HCT116 (cell line): ENCODE results near the gene CAPN13. TPM values are rescaled to one million over a fixed set of nuclear protein-coding genes. Genes with fewer than 3 reads are reported as not detected.

ENCODE experiments used
- ATAC-seq: fragments of 200-7000 bp; cut with Tn5 transposase; 2 replicates; pipeline ENCODE4 v1.9.1; 2020; ENCODE audit warnings: mild to moderate bottlenecking, moderate library complexity
- BruUV-seq: library from RNA; stranded (reverse); fragments of 400-500 nt; replicated peaks from 2 replicates; lab custom pipeline; 2021; lab: Mats Ljungman, UMichigan
- CTCF ChIA-PET: fragments of 300-600 bp; sonication (Branson Sonifier 250); formaldehyde crosslinking; loops from one replicate; lab custom pipeline; 2021; ENCODE audit warnings: antibody characterized with exemption; lab: Charles Lee
- POLR2A ChIA-PET: fragments of 300-600, 350-600 bp; sonication (Branson Sonifier 250); formaldehyde crosslinking; loops from one replicate; lab custom pipeline; 2021; ENCODE audit warnings: antibody characterized with exemption; lab: Charles Lee
- RAD21 ChIA-PET, 2 experiments: fragments of 300-600 bp; sonication (Branson Sonifier 250); formaldehyde crosslinking; loops; one replicate each; lab custom pipeline; 2023; ENCODE audit warnings: low total read pairs in 2 of 2; ENCODE audit not compliant: uncharacterized antibody in 2 of 2, unreplicated experiment in 2 of 2, low non-redundant PET in 1 of 2; lab: Charles Lee
- DNase-seq: peaks from one replicate; pipeline ENCODE4 v3.0.0-alpha.2; 2010; ENCODE audit warnings: low read depth, low spot score
- H2AFZ ChIP-seq: fragments of 200-600 bp; shearing (Covaris generic), sonication (generic); 2 replicates; pipeline ENCODE4 v1.6.1; 2017; ENCODE audit warnings: low read depth, mixed run types, mixed read lengths, antibody characterized with exemption, low read length; ENCODE audit not compliant: poor library complexity, severe bottlenecking
- H3K27ac ChIP-seq: 2 replicates; pipeline ENCODE4 v1.5.1; 2012; ENCODE audit warnings: low read depth, low read length
- H3K27me3 ChIP-seq: fragments of 200-600 bp; sonication (generic); 2 replicates; pipeline ENCODE4 v1.6.1; 2016; ENCODE audit warnings: mixed run types, low read length, mixed read lengths; ENCODE audit not compliant: insufficient read depth
- H3K36me3 ChIP-seq, 2 experiments: fragments of 200-500 bp in 1 of 2; fragments of 200-600 bp in 1 of 2; sonication (Bioruptor generic) in 1 of 2; sonication (generic) in 1 of 2; 2 replicates each; pipeline versions ENCODE4 v1.5.1 to v1.6.1; 2014 to 2016; ENCODE audit warnings: low read length in 2 of 2, inconsistent platforms in 1 of 2, mixed read lengths in 1 of 2, mixed run types in 1 of 2; ENCODE audit not compliant: insufficient read depth in 2 of 2, control insufficient read depth in 1 of 2
- H3K4me1 ChIP-seq, 2 experiments: fragments of 200-600 bp in 1 of 2; sonication (generic) in 1 of 2; 2 replicates each; pipeline versions ENCODE4 v1.5.1 to v1.6.1; 2012 to 2017; ENCODE audit warnings: low read length in 2 of 2, inconsistent platforms in 1 of 2, mild to moderate bottlenecking in 1 of 2, mixed read lengths in 1 of 2, mixed run types in 1 of 2, moderate library complexity in 1 of 2; ENCODE audit not compliant: insufficient read depth in 2 of 2, control insufficient read depth in 1 of 2
- H3K4me2 ChIP-seq: fragments of 200-600 bp; sonication (generic); 2 replicates; pipeline ENCODE4 v1.6.1; 2017; ENCODE audit warnings: mixed run types, low read length, mixed read lengths
- H3K4me3 ChIP-seq, 2 experiments: fragments of 200-600 bp in 1 of 2; sonication (generic) in 1 of 2; replicated peaks in 1 of 2; 2 replicates each; pipeline ENCODE4 v1.5.1; 2011 to 2016; ENCODE audit warnings: low read length in 2 of 2, control low read depth in 1 of 2, low read depth in 1 of 2, mild to moderate bottlenecking in 1 of 2, mixed read lengths in 1 of 2, mixed run types in 1 of 2
- H3K79me2 ChIP-seq: fragments of 200-600 bp; sonication (generic); 2 replicates; pipeline ENCODE4 v1.6.1; 2017; ENCODE audit warnings: mild to moderate bottlenecking, mixed run types, low read length, moderate library complexity, mixed read lengths; ENCODE audit not compliant: insufficient read depth
- H3K9ac ChIP-seq: fragments of 200-600 bp; sonication (generic); 2 replicates; pipeline ENCODE4 v1.6.1; 2016; ENCODE audit warnings: low read length, mixed read lengths
- H3K9me2 ChIP-seq: fragments of 200-600 bp; sonication (generic), shearing (Covaris generic); 2 replicates; pipeline ENCODE4 v1.6.1; 2017; ENCODE audit warnings: mixed run types, mild to moderate bottlenecking, moderate library complexity; ENCODE audit not compliant: insufficient read depth
- H3K9me3 ChIP-seq, 2 experiments: fragments of 200-500 bp in 1 of 2; fragments of 200-600 bp in 1 of 2; sonication (Bioruptor generic) in 1 of 2; sonication (generic) in 1 of 2; 2 replicates each; pipeline ENCODE4 v1.6.1; 2014 to 2017; ENCODE audit warnings: low read length in 2 of 2, mixed read lengths in 2 of 2, inconsistent platforms in 1 of 2, low read depth in 1 of 2, mild to moderate bottlenecking in 1 of 2, mixed run types in 1 of 2, moderate library complexity in 1 of 2; ENCODE audit not compliant: control insufficient read depth in 1 of 2, insufficient read depth in 1 of 2
- H4K20me1 ChIP-seq: fragments of 200-600 bp; sonication (generic), shearing (Covaris generic); 2 replicates; pipeline ENCODE4 v1.6.1; 2017; ENCODE audit warnings: mixed run types, mild to moderate bottlenecking, moderate library complexity; ENCODE audit not compliant: insufficient read depth
- CEBPB ChIP-seq: IDR thresholded peaks from 2 replicates; pipeline ENCODE4 v1.6.1; 2012; ENCODE audit warnings: low read depth
- CTCF ChIP-seq, 3 experiments: fragments of 200-600 bp in 1 of 3; sonication (generic) in 1 of 3; IDR thresholded peaks in 2 of 3; conservative IDR thresholded peaks in 1 of 3; 2 replicates each; pipeline ENCODE4 v1.5.1; 2012 to 2017; ENCODE audit warnings: low read depth in 2 of 3, low read length in 2 of 3, antibody characterized with exemption in 1 of 3, borderline replicate concordance in 1 of 3, control low read depth in 1 of 3, mild to moderate bottlenecking in 1 of 3, mixed read lengths in 1 of 3, mixed run types in 1 of 3, moderate library complexity in 1 of 3; ENCODE audit not compliant: insufficient read depth in 1 of 3
- EGR1 ChIP-seq: IDR thresholded peaks from 2 replicates; pipeline ENCODE4 v1.6.1; 2012; ENCODE audit warnings: low read depth
- EZH2phosphoT487 ChIP-seq: fragments of 200-600 bp; IDR thresholded peaks from 2 replicates; pipeline ENCODE4 v1.6.1; 2018; ENCODE audit warnings: antibody characterized with exemption, borderline replicate concordance
- POLR2A ChIP-seq: IDR thresholded peaks from 2 replicates; pipeline ENCODE4 v1.7.0; 2011; ENCODE audit warnings: borderline replicate concordance; ENCODE audit not compliant: insufficient read depth, insufficient read length; ENCODE audit errors: extremely low read depth
- POLR2AphosphoS5 ChIP-seq: IDR thresholded peaks from 2 replicates; pipeline ENCODE4 v1.6.1; 2011; ENCODE audit warnings: mild to moderate bottlenecking, low read depth, low read length, moderate library complexity
- RAD21 ChIP-seq: IDR thresholded peaks from 2 replicates; pipeline ENCODE4 v1.6.1; 2012; ENCODE audit warnings: low read depth, mild to moderate bottlenecking
- SIN3A ChIP-seq: IDR thresholded peaks from 2 replicates; pipeline ENCODE4 v1.6.1; 2012; ENCODE audit warnings: low read depth
- SP1 ChIP-seq: IDR thresholded peaks from 2 replicates; pipeline ENCODE4 v1.6.1; 2012; ENCODE audit warnings: low read depth
- YY1 ChIP-seq: IDR thresholded peaks from 2 replicates; pipeline ENCODE4 v1.6.1; 2011; ENCODE audit warnings: low read length, low read depth, moderate library complexity, mild to moderate bottlenecking; ENCODE audit not compliant: insufficient replicate concordance; ENCODE audit errors: extremely low read depth
- ZBTB33 ChIP-seq: IDR thresholded peaks from 2 replicates; pipeline ENCODE4 v1.6.1; 2011; ENCODE audit warnings: mild to moderate bottlenecking, low read length, moderate library complexity; ENCODE audit not compliant: insufficient replicate concordance; ENCODE audit errors: extremely low read depth
- ZFX ChIP-seq: fragments of 450-650 bp; IDR thresholded peaks from 2 replicates; pipeline ENCODE4 v1.6.1; 2017
- ZNF274 ChIP-seq: fragments of 200-500 bp; sonication (Bioruptor generic); IDR thresholded peaks from 2 replicates; pipeline ENCODE4 v1.6.1; 2014; ENCODE audit warnings: mild to moderate bottlenecking, low read depth, low read length, inconsistent platforms
- intact Hi-C: fragments of 100-400 bp; cut with micrococcal nuclease; formaldehyde crosslinking; loops from 2 replicates; pipeline ENCODE4 v1.10.0; 2022
- total RNA-seq: library from RNA; stranded (reverse); gene quantifications from one replicate; pipeline ENCODE4 v1.2.1, GENCODE V29; 2021; ENCODE audit not compliant: unreplicated experiment
- TF ChIP-seq, protein P1 (sequence below): IDR thresholded peaks from 2 replicates; pipeline ENCODE4 v1.6.1; 2012; ENCODE audit warnings: low read depth
- TF ChIP-seq, protein P2 (sequence below): IDR thresholded peaks from 2 replicates; pipeline ENCODE4 v1.6.1; 2012

Gene CAPN13
- total RNA-seq, 1 experiment from 2014 or later: 0.25 TPM

DNA sequence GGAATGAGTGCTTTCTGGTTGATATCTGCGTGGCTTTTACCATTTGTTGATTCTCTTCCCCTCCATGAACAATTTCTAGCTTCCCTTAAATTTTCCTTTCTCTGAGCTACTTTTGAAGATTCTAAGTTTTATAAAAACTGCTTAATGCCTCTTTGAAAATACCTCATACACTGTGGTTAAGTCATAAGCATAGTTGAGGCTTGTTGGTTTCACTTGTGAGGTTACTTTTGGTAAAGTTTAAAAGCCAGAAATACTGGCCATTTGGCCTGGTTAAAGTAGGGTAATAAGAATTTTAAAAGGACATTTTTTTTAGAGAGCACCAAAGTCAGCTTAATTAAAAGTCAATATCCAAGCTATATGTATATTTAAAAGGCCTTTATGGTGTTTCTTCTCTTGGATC, 21.3 kb upstream of the CAPN13 start (continued):
- TF ChIP-seq POLR2AphosphoS5 (no peak), POLR2A (no peak), CTCF (IDR thresholded peaks at IDR 0.05 in 2 of 3, conservative IDR thresholded peaks at IDR 0.05 in 1 of 3; ENCODE audit: borderline replicate concordance in 1 of 3, insufficient read depth in 1 of 3, low read depth in 2 of 3, low read length in 2 of 3) (no peak), YY1 (no peak)

DNA sequence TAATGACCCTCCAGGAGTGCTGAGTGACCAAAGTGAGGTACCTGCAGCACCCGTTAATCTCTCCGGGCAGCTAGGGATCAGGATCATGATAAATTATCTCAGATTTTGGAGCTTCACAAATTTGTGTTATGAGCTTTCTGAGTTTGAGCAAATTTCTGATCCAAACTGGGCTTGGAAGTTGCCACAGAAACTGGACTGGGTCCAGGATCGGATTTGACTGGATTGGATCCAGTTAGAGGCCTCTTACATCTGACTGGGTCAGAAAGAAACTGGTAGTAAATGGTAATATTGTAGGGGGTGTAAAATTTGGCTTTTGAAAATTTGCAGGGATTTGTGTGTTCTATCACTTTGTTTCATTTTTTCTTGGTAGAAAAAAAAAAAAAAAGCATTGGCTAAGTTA, 19.7 kb upstream of the CAPN13 start:
- Histone ChIP-seq H3K9me2 (no peaks in the 10 kb centered on the region), H3K4me2 (no peak overlapping the region), H3K27me3 (no peaks in the 10 kb centered on the region), H3K4me3 (no peak overlapping the region), H3K4me1 (no peaks in the 10 kb centered on the region), H3K27ac (no peak overlapping the region), H3K9me3 (no peaks in the 10 kb centered on the region), H2AFZ (no peak overlapping the region), H4K20me1 (no peaks in the 10 kb centered on the region), H3K79me2 (no peaks in the 10 kb centered on the region), H3K9ac (no peak overlapping the region), H3K36me3 (no peaks in the 10 kb centered on the region)
- BruUV-seq: no TSS peak
- intact Hi-C loops: no loop called here
- ATAC-seq (no peak), DNase-seq (no peak)
- POLR2A ChIA-PET: no interaction called here
- RAD21 ChIA-PET: no interaction called here
- CTCF ChIA-PET: no interaction called here
- TF ChIP-seq CEBPB (no peak), ZBTB33 (no peak), ZNF274 (no peak), RAD21 (no peak), SIN3A (no peak), SP1 (no peak), ZFX (no peak), CTCF (IDR thresholded peaks at IDR 0.05 in 2 of 3, conservative IDR thresholded peaks at IDR 0.05 in 1 of 3; ENCODE audit: borderline replicate concordance in 1 of 3, insufficient read depth in 1 of 3, low read depth in 2 of 3, low read length in 2 of 3) (no peak), EGR1 (no peak), YY1 (no peak), POLR2AphosphoS5 (no peak), EZH2phosphoT487 (no peak)
- TF ChIP-seq, protein P1, sequence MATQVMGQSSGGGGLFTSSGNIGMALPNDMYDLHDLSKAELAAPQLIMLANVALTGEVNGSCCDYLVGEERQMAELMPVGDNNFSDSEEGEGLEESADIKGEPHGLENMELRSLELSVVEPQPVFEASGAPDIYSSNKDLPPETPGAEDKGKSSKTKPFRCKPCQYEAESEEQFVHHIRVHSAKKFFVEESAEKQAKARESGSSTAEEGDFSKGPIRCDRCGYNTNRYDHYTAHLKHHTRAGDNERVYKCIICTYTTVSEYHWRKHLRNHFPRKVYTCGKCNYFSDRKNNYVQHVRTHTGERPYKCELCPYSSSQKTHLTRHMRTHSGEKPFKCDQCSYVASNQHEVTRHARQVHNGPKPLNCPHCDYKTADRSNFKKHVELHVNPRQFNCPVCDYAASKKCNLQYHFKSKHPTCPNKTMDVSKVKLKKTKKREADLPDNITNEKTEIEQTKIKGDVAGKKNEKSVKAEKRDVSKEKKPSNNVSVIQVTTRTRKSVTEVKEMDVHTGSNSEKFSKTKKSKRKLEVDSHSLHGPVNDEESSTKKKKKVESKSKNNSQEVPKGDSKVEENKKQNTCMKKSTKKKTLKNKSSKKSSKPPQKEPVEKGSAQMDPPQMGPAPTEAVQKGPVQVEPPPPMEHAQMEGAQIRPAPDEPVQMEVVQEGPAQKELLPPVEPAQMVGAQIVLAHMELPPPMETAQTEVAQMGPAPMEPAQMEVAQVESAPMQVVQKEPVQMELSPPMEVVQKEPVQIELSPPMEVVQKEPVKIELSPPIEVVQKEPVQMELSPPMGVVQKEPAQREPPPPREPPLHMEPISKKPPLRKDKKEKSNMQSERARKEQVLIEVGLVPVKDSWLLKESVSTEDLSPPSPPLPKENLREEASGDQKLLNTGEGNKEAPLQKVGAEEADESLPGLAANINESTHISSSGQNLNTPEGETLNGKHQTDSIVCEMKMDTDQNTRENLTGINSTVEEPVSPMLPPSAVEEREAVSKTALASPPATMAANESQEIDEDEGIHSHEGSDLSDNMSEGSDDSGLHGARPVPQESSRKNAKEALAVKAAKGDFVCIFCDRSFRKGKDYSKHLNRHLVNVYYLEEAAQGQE: no peak
- TF ChIP-seq, protein P2, sequence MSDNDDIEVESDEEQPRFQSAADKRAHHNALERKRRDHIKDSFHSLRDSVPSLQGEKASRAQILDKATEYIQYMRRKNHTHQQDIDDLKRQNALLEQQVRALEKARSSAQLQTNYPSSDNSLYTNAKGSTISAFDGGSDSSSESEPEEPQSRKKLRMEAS: no peak
